NCI-H1436 (cell line): ENCODE data around the gene LRMDA.
A peak's percentile ranks its signal among the peaks of the same experiment; 100 is the strongest.

Experiments
- DNase-seq: peaks from one replicate; lab custom pipeline; 2025; lab: John Stamatoyannopoulos, UW

Gene LRMDA

GRCh38 chr10:76031099-76031498 is 599.7 kb downstream of the LRMDA start:
- no peak for DNase-seq

- DNase-seq: no peak
These were observed 600.6 kb downstream of the LRMDA start for GRCh38 chr10:76031769-76032699.

- DNase-seq: no peak
These were observed 601.2 kb downstream of the LRMDA start for GRCh38 chr10:76032700-76033039.

- no peak for DNase-seq
These were observed 602.2 kb downstream of the LRMDA start for GRCh38 chr10:76033457-76034196.

GRCh38 chr10:76034353-76035205 is 603.2 kb downstream of the LRMDA start:
- peak; percentile 14 for DNase-seq

- DNase-seq: no peak
These were observed 604.0 kb downstream of the LRMDA start for GRCh38 chr10:76035206-76036110.

GRCh38 chr10:76036111-76036940 is 604.9 kb downstream of the LRMDA start:
- DNase-seq: peak; percentile 50

GRCh38 chr10:76036962-76037361 is 605.5 kb downstream of the LRMDA start:
- DNase-seq: no peak

GRCh38 chr10:76037531-76038155 is 606.2 kb downstream of the LRMDA start:
- DNase-seq: no peak

- no peak for DNase-seq
These were observed 607.3 kb downstream of the LRMDA start for GRCh38 chr10:76038696-76039095.

- DNase-seq: no peak
These were observed 608.8 kb downstream of the LRMDA start for GRCh38 chr10:76040107-76040829.

GRCh38 chr10:76040830-76041220 is 609.4 kb downstream of the LRMDA start:
- no peak for DNase-seq

GRCh38 chr10:76041551-76041950 is 610.1 kb downstream of the LRMDA start:
- no peak for DNase-seq

GRCh38 chr10:76043261-76043660 is 611.8 kb downstream of the LRMDA start:
- no peak for DNase-seq

- no peak for DNase-seq
These were observed 613.3 kb downstream of the LRMDA start for GRCh38 chr10:76044751-76045150.

GRCh38 chr10:76045174-76045573 is 613.8 kb downstream of the LRMDA start:
- no peak for DNase-seq

GRCh38 chr10:76047521-76047920 is 616.1 kb downstream of the LRMDA start:
- no peak for DNase-seq

- no peak for DNase-seq
These were observed 618.3 kb downstream of the LRMDA start for GRCh38 chr10:76049581-76050290.

GRCh38 chr10:76050291-76050625 is 618.8 kb downstream of the LRMDA start:
- no peak for DNase-seq
